Gastroesophageal sphincter (tissue), 4 donors: Measurements from ENCODE around the gene RNASE8. TPM values are rescaled to one million over a fixed set of nuclear protein-coding genes. Genes with fewer than 3 reads are reported as not detected.

Experiments used
- ATAC-seq: fragments of 150-250 bp; one replicate; pipeline ENCODE4 v1.9.1; 2016; ENCODE audit warnings: mild to moderate bottlenecking, moderate library complexity
- H3K27ac ChIP-seq, 4 donors: fragments of 200-600 bp; sonication (generic) in 3 of 4; 1 replicate in 3 of 4; 2 replicates in 1 of 4; pipeline ENCODE4 v1.5.1; 2016 to 2019
- H3K27me3 ChIP-seq: fragments of 200-600 bp; sonication (generic); one replicate; pipeline ENCODE4 v1.5.1; 2019
- H3K36me3 ChIP-seq, 2 donors: fragments of 200-600 bp; sonication (generic); one replicate each; pipeline ENCODE4 v1.5.1; 2019; ENCODE audit warnings: control low read depth in 1 of 2
- H3K4me1 ChIP-seq, 3 donors: fragments of 200-600 bp; sonication (generic); 1 replicate in 2 of 3; 2 replicates in 1 of 3; pipeline ENCODE4 v1.5.1; 2016 to 2019; ENCODE audit warnings: control low read depth in 2 of 3
- H3K4me3 ChIP-seq, 2 donors: fragments of 200-600 bp; sonication (generic); one replicate each; pipeline ENCODE4 v1.5.1; 2019; ENCODE audit warnings: mild to moderate bottlenecking in 1 of 2, moderate library complexity in 1 of 2
- H3K9me3 ChIP-seq, 3 donors: fragments of 200-600 bp; sonication (generic); one replicate each; pipeline ENCODE4 v1.5.1; 2017 to 2019; ENCODE audit warnings: control low read depth in 2 of 3
- CTCF ChIP-seq, 4 experiments: fragments of 200-600 bp in 2 of 4; fragments of 450-650 bp in 2 of 4; sonication (generic) in 1 of 4; IDR thresholded peaks; one replicate each; pipeline ENCODE4 v1.5.1; 2017 to 2019; ENCODE audit warnings: antibody characterized with exemption in 4 of 4, mild to moderate bottlenecking in 2 of 4, moderate library complexity in 2 of 4
- EP300 ChIP-seq: sonication (generic); formaldehyde crosslinking; IDR thresholded peaks from one replicate; pipeline ENCODE4 v1.6.1; 2017; ENCODE audit warnings: antibody characterized with exemption, mild to moderate bottlenecking
- POLR2A ChIP-seq, 2 donors: fragments of 450-650 bp; IDR thresholded peaks; one replicate each; pipeline ENCODE4 v1.6.1; 2017; ENCODE audit warnings: antibody characterized with exemption in 2 of 2, mild to moderate bottlenecking in 2 of 2, moderate library complexity in 1 of 2
- POLR2AphosphoS5 ChIP-seq: sonication (generic); formaldehyde crosslinking; IDR thresholded peaks from one replicate; pipeline ENCODE4 v1.6.1; 2017; ENCODE audit warnings: antibody characterized with exemption
- WGBS, 2 donors: methylation state at CpG; one replicate each; pipeline ENCODE4 v1.1.5; 2018; ENCODE audit warnings: low coverage in 1 of 2; 5-methylcytosine and 5-hydroxymethylcytosine counted together
- total RNA-seq, 4 donors: library from RNA; depleted of rRNA; stranded (reverse); fragments of >200 nt; gene quantifications; one replicate each; pipeline ENCODE4 v1.1.0, GENCODE V29; 2016

RNASE8 gene
- total RNA-seq, 4 donors from 2014 or later = not detected

GRCh38 chr14:21029917-21030316, 27.7 kb upstream of the RNASE8 start, which contains the start of gene TPPP2:
Gene TPPP2, plus strand, starts transcription at chr14:21030217. Its CDS starts 365 bp downstream, at chr14:21030582.
- Histone ChIP-seq H3K4me3 (no peak within 1 kb of the TSS), H3K27ac (no peak within 1 kb of the TSS), H3K27me3 (no peaks in the 10 kb centered on the region), H3K36me3 (no peaks in the 10 kb centered on the region), H3K9me3 (no peaks in the 10 kb centered on the region), H3K4me1 (peaks cover 0 to 22% (median 5%) of the 10 kb centered on the region in 3 donors)
- TF ChIP-seq POLR2AphosphoS5 = no peak
- no peak for TF ChIP-seq POLR2A (IDR thresholded peaks at IDR 0.05)
- TF ChIP-seq EP300 = no peak
- no peak for TF ChIP-seq CTCF (IDR thresholded peaks at IDR 0.05)
- no peak for ATAC-seq
- 81 to 100% methylated on average over 1 to 5 of the region's 5 CpGs for WGBS, 2 donors

GRCh38 chr14:21030531-21030930, 27.1 kb upstream of the RNASE8 start:
- Histone ChIP-seq H3K36me3 (no peaks in the 10 kb centered on the region), H3K27me3 (no peaks in the 10 kb centered on the region), H3K4me3 (no peak overlapping the region), H3K9me3 (no peaks in the 10 kb centered on the region), H3K4me1 (peaks cover 0 to 17% (median 5%) of the 10 kb centered on the region in 3 donors), H3K27ac (no peak overlapping the region)
- TF ChIP-seq CTCF (IDR thresholded peaks at IDR 0.05) (no peak), POLR2AphosphoS5 (no peak), EP300 (no peak), POLR2A (IDR thresholded peaks at IDR 0.05) (no peak)
- no peak for ATAC-seq
- WGBS, 2 donors = 76 to 88% methylated on average over 5 to 7 of the region's 12 CpGs

- H3K4me1 ChIP-seq = no peaks in the 10 kb centered on the region
- 50 to 90% methylated on average over 1 to 5 of the region's 5 CpGs for WGBS, 2 donors
- H3K27me3 ChIP-seq = no peaks in the 10 kb centered on the region
- ATAC-seq = no peak
- H3K9me3 ChIP-seq = no peaks in the 10 kb centered on the region
- no peaks in the 10 kb centered on the region for H3K36me3 ChIP-seq
- no peak overlapping the region for H3K4me3 ChIP-seq
- TF ChIP-seq POLR2AphosphoS5 (no peak), POLR2A (IDR thresholded peaks at IDR 0.05) (no peak), CTCF (IDR thresholded peaks at IDR 0.05) (no peak), EP300 (no peak)
- H3K27ac ChIP-seq = no peak overlapping the region
These were observed 25.1 kb upstream of the RNASE8 start for GRCh38 chr14:21032326-21033132.

GRCh38 chr14:21033133-21033698, 24.4 kb upstream of the RNASE8 start:
- 72 to 100% methylated on average over 3 of the region's 4 CpGs for WGBS, 2 donors
- Histone ChIP-seq H3K36me3 (no peaks in the 10 kb centered on the region), H3K27me3 (no peaks in the 10 kb centered on the region), H3K4me1 (peaks cover 0 to 4% (median 1%) of the 10 kb centered on the region in 3 donors), H3K27ac (no peak overlapping the region), H3K4me3 (no peak overlapping the region), H3K9me3 (no peaks in the 10 kb centered on the region)
- TF ChIP-seq POLR2A (IDR thresholded peaks at IDR 0.05) (no peak), EP300 (no peak), CTCF (IDR thresholded peaks at IDR 0.05) (no peak), POLR2AphosphoS5 (no peak)
- ATAC-seq = no peak
